DND-41 (cell line): ENCODE measurements around the gene FMO4.

Experiments used
- CTCF ChIP-seq: IDR thresholded peaks from 2 replicates; pipeline ENCODE4 v1.5.1; 2012; ENCODE audit warnings: borderline replicate concordance, low read length, moderate library complexity, mild to moderate bottlenecking; ENCODE audit not compliant: poor library complexity, severe bottlenecking; ENCODE audit errors: extremely low read depth
- EZH2 ChIP-seq: IDR thresholded peaks from 3 replicates; pipeline ENCODE4 v1.6.1; 2012; ENCODE audit warnings: borderline replicate concordance, low read depth, mild to moderate bottlenecking, moderate library complexity, low read length, inconsistent platforms; ENCODE audit not compliant: severe bottlenecking

GRCh38 chr1:171346881-171347280 lies 32.9 kb downstream of the FMO4 start:
- TF ChIP-seq CTCF (no peak), EZH2 (no peak)
